Chondrocyte (in vitro differentiated cells): ENCODE measurements around the gene GMPR. TPM values are rescaled to one million over a fixed set of nuclear protein-coding genes. Genes with fewer than 3 reads are reported as not detected.

Experiments used
- DNase-seq: peaks from one replicate; pipeline ENCODE4 v3.0.0; 2021; ENCODE audit warnings: mixed read lengths, low spot score
- H3K27ac Mint-ChIP-seq: one replicate; pipeline ENCODE4 v1.8.0; 2021; ENCODE audit warnings: mild to moderate bottlenecking, moderate library complexity, mixed read lengths; ENCODE audit not compliant: unreplicated experiment
- H3K27me3 Mint-ChIP-seq: 2 replicates; pipeline ENCODE4 v1.8.0; 2021; ENCODE audit warnings: low read depth, mixed read lengths
- H3K36me3 Mint-ChIP-seq: 2 replicates; pipeline ENCODE4 v1.8.0; 2021; ENCODE audit warnings: low read depth, mixed read lengths
- H3K4me1 Mint-ChIP-seq: 2 replicates; pipeline ENCODE4 v1.8.0; 2021; ENCODE audit warnings: low read depth, mild to moderate bottlenecking, mixed read lengths
- H3K4me3 Mint-ChIP-seq: one replicate; pipeline ENCODE4 v1.8.0; 2021; ENCODE audit warnings: mild to moderate bottlenecking, moderate library complexity, mixed read lengths; ENCODE audit not compliant: unreplicated experiment
- H3K9me3 Mint-ChIP-seq: 2 replicates; pipeline ENCODE4 v1.8.0; 2021; ENCODE audit warnings: low read depth, mixed read lengths
- CTCF ChIP-seq: fragments of 200-600 bp; sonication (generic); IDR thresholded peaks from 2 replicates; pipeline ENCODE4 v1.5.0; 2021; ENCODE audit warnings: antibody characterized with exemption, mild to moderate bottlenecking, moderate library complexity
- total RNA-seq: library from RNA; stranded (reverse); gene quantifications from 3 replicates; pipeline ENCODE4 v1.2.1, GENCODE V29; 2021

The GMPR gene
- total RNA-seq, 1 donor from 2014 or later = 9.7 TPM

- Mint-ChIP-seq H3K4me3 (no peak overlapping the region), H3K36me3 (peaks cover 6% of the 10 kb centered on the region), H3K4me1 (no peaks in the 10 kb centered on the region), H3K27ac (no peak overlapping the region), H3K9me3 (no peaks in the 10 kb centered on the region), H3K27me3 (no peaks in the 10 kb centered on the region)
- TF ChIP-seq CTCF = no peak
- DNase-seq = no peak
Measured at GRCh38 chr6:16292942-16293341, 54.6 kb downstream of the GMPR start.

- H3K4me1 Mint-ChIP-seq = no peaks in the 10 kb centered on the region
- no peaks in the 10 kb centered on the region for H3K9me3 Mint-ChIP-seq
- H3K36me3 Mint-ChIP-seq = peaks cover 8% of the 10 kb centered on the region
- no peaks in the 10 kb centered on the region for H3K27me3 Mint-ChIP-seq
- no peak for TF ChIP-seq CTCF
- H3K4me3 Mint-ChIP-seq = no peak overlapping the region
- no peak overlapping the region for H3K27ac Mint-ChIP-seq
- DNase-seq = no peak
Measured at GRCh38 chr6:16294371-16294770, 56.0 kb downstream of the GMPR start.

- TF ChIP-seq CTCF = no peak
- no peaks in the 10 kb centered on the region for H3K4me1 Mint-ChIP-seq
- no peaks in the 10 kb centered on the region for H3K9me3 Mint-ChIP-seq
- H3K4me3 Mint-ChIP-seq = no peak overlapping the region
- H3K27me3 Mint-ChIP-seq = no peaks in the 10 kb centered on the region
- H3K27ac Mint-ChIP-seq = no peak overlapping the region
- H3K36me3 Mint-ChIP-seq = peaks cover 8% of the 10 kb centered on the region
- DNase-seq = no peak
Measured at GRCh38 chr6:16295060-16295459, 56.7 kb downstream of the GMPR start.

GRCh38 chr6:16295471-16295870, 57.1 kb downstream of the GMPR start:
- Mint-ChIP-seq H3K36me3 (peaks cover 8% of the 10 kb centered on the region), H3K9me3 (no peaks in the 10 kb centered on the region), H3K27ac (no peak overlapping the region), H3K27me3 (no peaks in the 10 kb centered on the region), H3K4me1 (no peaks in the 10 kb centered on the region), H3K4me3 (no peak overlapping the region)
- no peak for TF ChIP-seq CTCF
- no peak for DNase-seq

- H3K4me1 Mint-ChIP-seq = no peaks in the 10 kb centered on the region
Measured at GRCh38 chr6:16296061-16296670, 57.8 kb downstream of the GMPR start.

More at GRCh38 chr6:16296061-16296670, 57.8 kb downstream of the GMPR start:
- Mint-ChIP-seq H3K27ac (no peak overlapping the region), H3K9me3 (no peaks in the 10 kb centered on the region), H3K4me3 (no peak overlapping the region), H3K27me3 (no peaks in the 10 kb centered on the region), H3K36me3 (peaks cover 8% of the 10 kb centered on the region)
- no peak for DNase-seq
- no peak for TF ChIP-seq CTCF
